ENCODE data around the gene DNAJA1.
"Not testable (repeated sequence)": the region's sequence is repeated elsewhere in the genome, so short reads cannot be mapped to it uniquely, and the experiment has no call there.

The DNAJA1 gene

GRCh38 chr9:33024966-33025571, at the start of gene DNAJA1:
Gene DNAJA1, plus strand, starts transcription at chr9:33025273. Its CDS starts 1,212 bp downstream, at chr9:33026485.
- FAIRE-seq: peak; percentile 32

DNA sequence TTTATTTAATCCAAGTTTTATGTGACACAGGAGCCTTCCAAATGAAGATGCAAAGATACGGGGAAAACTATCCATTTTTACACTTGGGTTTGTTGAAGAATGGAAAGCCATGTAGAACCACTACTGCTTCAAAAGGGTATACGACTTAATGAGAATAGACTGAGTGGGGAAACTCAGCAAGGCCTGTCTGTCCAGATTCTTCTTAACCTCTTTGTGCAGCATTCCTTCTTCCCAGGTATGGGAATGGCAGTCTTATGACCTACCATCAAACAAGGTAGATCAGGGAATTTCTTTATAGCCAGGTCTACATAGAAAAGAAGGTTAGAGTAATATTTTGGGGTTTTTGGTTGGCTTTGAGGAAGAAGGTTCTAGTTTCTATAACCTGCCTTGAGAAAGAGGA, 47.0 kb upstream of the DNAJA1 start:
- FAIRE-seq: no peak

DNA sequence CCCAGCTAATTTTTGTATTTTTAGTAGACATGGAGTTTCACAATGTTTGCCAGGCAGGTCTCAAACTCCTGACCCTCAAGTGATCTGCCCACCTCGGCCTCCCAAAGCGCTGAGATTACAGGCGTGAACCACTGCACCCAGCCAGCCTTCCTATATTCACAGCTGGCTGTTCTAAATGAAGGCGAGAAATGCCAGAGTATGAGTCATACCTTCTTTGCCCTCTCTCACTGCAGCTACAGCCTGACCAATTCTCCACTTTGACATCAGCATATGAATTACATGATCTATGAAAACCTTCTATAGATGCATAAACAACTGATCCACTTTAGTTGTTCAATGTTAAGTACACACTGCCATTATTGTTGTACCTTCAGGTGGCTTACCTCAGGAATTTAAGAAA, 38.1 kb upstream of the DNAJA1 start:
- FAIRE-seq: no peak

DNA sequence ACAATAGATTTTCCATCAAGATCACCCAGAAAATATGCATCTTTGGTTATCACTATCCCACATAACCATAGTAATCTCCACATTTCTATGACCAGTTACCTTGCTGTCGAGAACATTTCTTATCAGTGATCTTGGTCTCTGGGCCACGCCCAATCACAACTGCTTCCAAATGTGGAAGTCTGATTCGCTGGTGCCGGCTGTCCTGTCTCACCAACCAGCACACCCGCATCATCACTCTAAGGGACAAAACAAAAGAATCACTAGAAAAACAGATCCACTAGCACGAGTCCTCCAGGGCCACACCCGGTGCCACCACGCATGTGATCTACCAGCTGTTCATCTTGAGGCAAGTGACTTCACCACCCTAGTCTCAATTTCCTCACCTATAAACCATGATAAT, 35.4 kb upstream of the DNAJA1 start:
- no peak for FAIRE-seq

GRCh38 chr9:32991897-32992594, 33.0 kb upstream of the DNAJA1 start:
- no peak for FAIRE-seq

GRCh38 chr9:32992595-32993238, 32.4 kb upstream of the DNAJA1 start:
- FAIRE-seq: no peak

DNA sequence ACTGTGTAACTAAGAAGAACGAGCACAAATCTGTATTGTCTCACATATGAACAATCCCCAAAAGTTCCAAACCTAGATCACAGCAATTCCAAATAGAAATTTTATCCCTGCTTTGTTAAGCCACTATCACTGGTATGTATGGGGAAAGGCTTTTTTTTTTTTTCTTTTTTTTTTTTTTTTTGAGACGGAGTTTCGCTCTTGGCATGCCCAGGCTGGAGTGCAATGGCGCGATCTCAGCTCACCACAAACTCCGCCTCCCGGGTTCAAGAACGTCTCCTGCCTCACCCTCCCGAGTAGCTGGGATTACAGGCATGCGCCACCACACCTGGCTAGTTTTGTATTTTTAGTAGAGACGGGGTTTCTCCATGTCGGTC, 24.4 kb upstream of the DNAJA1 start:
- FAIRE-seq: not testable (repeated sequence)

- not testable (repeated sequence) for FAIRE-seq
Measured at GRCh38 chr9:33005335-33005734, 19.7 kb upstream of the DNAJA1 start.

GRCh38 chr9:33007755-33008154, 17.3 kb upstream of the DNAJA1 start:
- no peak for FAIRE-seq

DNA sequence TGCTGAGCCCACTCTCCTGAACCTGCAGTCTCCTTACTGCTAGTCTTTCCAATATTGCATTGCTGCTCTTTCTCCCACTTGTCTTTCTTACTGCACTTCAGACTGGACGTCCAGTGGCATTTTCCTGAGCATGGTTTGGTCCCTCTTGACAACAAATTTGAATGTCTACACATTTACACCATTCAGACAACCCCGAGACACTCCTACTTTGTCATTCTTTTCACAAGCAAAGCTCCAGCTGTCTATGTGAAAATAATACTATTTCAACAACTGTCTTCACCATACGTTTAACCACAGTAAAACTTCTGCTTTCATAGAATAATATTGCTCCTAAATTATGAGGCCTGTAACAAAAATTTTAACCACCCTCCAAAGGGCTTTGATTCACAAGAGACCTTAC, 13.2 kb upstream of the DNAJA1 start:
- FAIRE-seq: no peak

DNA sequence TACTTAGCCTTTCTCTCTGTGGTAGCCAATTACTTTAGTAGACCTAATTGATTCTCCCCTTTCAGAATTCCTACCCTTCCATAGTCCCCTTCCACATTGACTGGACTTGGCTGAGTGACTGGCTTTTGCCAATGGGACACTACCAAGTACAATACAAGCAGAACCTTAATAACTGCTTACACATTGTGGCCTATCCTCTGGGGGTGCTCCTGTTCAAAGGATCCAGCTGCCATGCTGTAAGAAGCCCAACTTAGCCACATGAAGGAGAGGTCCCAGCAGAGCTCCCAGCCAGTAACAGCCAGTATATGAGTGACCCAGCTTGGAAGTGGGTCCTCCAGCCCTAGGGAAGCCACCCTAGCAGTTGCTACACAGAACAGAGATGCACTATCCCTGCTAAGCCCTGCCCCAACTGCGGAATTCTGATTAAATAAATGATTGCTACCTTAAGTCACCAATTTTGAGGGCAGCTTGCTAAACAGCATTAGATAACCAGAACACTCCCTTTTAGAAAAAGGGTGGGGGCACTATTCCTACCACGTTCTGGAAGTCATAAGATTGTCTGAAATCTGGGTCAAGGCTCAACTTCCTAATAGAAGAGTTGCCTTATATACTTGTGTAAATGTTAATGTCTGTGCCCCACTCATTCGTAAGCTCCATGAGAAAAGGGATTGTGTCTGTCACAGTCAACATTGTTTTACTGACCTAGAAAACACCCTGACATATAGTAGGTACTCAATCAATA, 12.6 kb upstream of the DNAJA1 start:
- FAIRE-seq: no peak

GRCh38 chr9:33013962-33014664, 11.0 kb upstream of the DNAJA1 start:
- no peak for FAIRE-seq

DNA sequence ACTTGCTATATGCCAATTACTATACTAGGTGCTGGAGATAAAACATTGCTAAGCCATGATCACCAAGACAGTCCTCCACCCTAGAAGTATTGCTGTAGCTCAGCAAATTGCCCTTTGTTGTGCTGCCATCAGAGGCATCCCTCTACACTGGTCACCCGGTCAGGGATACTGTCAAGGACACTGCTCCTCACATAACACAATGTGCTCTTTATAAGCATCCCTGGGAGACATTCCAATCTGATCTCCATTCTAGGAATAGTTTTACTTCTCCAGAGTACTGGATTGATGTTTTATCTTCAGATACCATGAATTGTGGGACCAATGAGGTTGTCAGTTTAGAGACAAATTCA, 10.4 kb upstream of the DNAJA1 start:
- FAIRE-seq: no peak

- FAIRE-seq: no peak
Measured at GRCh38 chr9:33017283-33018041, 7.6 kb upstream of the DNAJA1 start.

DNA sequence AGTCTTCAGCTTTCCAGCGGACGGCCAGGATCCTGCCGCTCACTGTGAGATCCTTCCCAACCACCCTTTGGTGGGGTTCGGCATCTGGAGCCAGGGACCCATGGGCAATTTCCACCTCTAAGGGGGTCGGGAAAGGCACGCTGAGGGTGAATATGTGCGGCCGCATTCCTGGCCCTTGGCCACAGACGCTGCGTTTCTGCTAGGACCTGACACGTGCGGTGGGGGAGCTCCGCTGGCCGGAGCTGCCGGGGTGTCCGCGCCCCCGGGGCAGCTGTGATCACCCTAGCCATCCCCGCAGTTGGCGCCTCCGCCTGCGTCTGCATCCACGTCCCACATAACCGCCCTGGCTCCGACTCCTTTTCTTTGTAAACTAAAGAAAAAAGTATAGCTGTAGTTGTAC, 5.3 kb upstream of the DNAJA1 start:
- no peak for FAIRE-seq

DNA sequence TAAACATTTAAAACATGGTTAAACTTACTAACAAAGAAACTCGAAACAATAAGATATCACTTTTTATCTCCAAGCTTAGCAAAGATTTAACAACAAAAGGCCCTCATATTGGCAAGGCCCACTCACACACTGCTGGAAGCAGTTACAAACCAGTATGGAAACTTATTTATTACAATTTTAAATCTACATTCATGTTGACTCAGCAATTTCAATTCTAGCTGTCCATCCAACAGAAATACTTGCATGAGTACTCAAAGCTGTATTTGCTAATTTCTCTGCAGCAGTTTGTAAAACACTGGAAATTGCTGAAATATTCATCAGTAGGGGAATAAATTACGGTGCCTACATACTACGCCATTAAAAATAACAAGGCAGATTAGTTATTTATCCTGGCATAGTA, 2.8 kb upstream of the DNAJA1 start:
- FAIRE-seq: no peak

- no peak for FAIRE-seq
Measured at GRCh38 chr9:33022755-33023154, 2.3 kb upstream of the DNAJA1 start.

DNA sequence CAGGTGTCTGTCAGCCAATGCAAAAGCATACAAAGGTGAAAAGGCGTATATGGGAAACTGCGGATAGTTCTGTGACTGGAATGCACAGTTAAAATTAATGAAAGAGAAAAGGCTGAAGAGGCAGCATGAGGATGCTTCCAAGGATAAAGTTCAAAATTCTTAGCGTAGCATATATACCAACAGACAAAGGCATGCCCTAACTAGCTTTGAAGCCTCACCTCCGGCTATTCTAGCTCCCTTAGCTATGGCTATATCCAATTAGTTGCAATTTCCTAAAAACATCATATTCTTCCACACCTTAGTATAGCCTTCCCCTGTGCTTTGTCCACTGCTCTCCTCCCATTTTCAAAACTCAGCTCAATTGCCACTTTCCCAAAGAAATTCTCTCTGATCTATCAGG, 1.4 kb upstream of the DNAJA1 start:
- FAIRE-seq: no peak

- FAIRE-seq: no peak
Measured at GRCh38 chr9:33024126-33024965, 727 bp upstream of the DNAJA1 start.

- FAIRE-seq: no peak
Measured at GRCh38 chr9:33025572-33026342, 684 bp downstream of the DNAJA1 start.

Data from TTC549 (cell line).